ENCODE measurements around the gene NEK9.
"Not testable (repeated sequence)": the region's sequence is repeated elsewhere in the genome, so short reads cannot be mapped to it uniquely, and the experiment has no call there.

NEK9 gene

DNA sequence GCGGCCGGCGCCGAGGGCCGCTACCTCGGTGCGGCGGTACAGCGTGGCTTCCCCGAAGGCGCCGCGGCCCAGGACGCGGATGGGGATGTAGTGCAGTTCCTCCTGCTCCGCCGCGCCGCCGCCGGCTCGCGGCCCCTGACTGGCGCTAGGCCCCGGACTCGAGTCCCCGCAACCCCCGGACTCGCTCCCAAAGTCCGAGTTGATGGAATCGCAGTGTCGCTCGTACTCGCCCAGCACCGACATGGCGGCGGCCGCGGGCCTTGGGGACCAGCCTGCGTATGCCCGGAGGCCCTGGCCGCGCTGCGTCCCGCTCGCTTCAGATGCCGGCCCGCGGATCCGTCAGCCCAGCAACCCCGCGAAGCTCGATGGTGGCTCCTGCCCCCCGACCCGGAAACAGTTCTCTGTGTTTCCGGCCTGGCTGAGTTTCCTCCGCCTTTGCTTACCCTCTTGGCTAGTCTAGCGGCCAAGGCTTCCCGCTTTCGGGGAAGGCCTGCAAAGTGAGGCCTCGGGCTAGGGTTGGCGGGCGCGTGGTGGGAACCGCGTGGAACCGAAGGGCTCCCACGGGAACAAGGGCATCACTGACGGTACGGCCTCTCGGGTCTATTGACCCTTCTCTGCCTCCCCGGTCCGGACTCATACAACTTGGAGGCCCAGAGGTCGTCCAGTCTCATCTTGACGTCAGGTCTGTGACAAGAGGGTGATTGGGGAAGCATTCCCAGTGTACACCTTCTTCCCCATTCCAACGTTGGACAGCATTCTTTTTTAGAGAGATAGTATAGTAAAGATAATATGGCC is at the start of gene NEK9:
Gene NEK9, minus strand, starts transcription at position 370 of the 795 bp plus-strand sequence. Its CDS starts 127 bp downstream, at position 243.
- DNase-seq: peak; percentile 96

DNA sequence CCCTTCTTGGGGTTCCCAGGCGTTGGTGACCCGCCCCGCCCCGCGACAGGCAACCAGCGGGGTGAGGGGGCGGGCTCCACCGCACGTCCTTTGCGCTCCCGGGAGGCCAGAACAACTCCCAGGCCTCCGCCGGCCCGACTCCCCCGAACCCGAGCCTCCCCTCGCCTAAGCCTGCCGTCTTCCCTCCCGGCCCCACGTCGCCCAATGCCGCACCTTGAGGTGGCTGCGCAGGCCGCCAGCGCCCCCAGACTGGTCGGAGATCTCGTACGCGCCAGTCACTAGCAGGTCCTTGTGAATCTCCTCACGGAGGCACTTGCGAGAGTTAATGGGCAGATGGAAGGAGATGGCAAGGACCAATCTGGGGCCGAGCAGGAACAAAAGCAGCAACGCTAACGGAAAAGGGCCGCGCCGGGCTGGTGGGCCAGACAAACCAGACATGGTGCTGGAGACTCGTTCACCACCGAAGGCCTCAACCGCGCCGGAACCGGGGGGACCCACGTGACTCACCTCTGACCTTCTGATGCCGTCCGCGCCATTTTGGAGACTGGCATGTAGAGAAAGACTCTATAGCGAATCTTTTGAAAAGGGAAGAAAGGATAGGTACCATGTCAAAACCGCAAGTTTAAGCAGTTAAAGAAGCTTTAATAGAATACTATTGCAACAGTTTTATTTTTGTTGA is 49.4 kb upstream of the NEK9 start, which contains the start of gene TMED10:
Gene TMED10, minus strand, starts transcription at position 471 of the 679 bp plus-strand sequence. Its CDS starts 33 bp downstream, at position 438.
- DNase-seq: peak; percentile 96

DNA sequence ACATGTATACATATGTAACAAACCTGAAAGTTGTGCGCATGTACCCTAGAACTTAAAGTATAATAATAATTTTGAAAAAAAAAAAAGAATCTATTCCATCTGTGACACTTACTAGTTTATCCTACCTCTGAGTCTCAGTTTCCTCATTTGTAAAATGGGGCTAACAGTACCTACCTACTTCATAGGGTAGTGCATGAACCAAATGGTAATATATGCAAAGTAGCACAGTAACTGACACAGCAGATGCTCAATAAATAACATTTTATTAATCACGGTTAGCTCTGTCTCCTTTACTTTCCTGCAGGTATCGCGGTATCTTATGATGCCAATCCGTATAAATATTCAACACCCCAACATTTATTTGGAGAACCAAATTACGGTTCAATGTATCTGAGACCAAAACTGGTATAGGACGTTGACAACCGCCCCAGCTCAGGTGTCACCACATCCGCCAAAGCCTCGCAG is 48.9 kb upstream of the NEK9 start:
- DNase-seq: no peak

DNA sequence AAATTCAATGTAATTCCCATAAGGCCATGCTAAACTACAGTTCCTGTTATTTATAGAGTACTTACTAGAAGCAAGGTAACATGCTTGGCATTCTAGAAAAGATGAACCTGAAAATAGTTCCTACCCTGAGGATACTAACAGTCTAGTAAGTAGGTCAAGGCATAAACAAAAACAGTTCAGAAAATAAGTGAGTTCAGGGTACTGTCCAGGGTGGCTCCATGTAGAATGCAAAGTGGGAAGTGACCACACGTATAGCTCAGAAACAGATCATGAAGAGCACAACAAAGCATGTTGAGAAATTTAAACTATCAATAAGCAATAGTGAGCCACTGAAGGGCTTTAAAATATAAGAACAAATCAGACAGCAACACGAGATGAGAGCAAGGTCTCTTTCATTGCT is 47.2 kb upstream of the NEK9 start:
- no peak for DNase-seq

DNA sequence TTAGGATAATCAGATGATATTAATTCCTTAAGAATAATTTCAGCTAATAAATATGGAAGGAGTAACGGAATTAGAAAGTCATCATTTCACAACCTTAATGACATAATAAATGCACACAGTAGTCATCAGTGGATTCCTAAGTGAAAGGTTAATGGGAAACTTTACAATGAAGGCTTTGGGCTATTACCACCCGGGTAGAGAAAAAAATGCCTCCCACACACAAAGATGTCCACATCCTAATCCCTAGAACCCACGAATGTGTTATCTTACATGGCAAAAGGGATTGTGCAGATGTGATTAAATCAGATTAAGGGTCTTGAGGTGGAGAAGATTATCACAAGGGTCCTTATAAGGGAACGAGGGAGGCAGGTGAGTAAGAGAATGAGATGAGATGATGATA is 43.9 kb upstream of the NEK9 start:
- DNase-seq: no peak

DNA sequence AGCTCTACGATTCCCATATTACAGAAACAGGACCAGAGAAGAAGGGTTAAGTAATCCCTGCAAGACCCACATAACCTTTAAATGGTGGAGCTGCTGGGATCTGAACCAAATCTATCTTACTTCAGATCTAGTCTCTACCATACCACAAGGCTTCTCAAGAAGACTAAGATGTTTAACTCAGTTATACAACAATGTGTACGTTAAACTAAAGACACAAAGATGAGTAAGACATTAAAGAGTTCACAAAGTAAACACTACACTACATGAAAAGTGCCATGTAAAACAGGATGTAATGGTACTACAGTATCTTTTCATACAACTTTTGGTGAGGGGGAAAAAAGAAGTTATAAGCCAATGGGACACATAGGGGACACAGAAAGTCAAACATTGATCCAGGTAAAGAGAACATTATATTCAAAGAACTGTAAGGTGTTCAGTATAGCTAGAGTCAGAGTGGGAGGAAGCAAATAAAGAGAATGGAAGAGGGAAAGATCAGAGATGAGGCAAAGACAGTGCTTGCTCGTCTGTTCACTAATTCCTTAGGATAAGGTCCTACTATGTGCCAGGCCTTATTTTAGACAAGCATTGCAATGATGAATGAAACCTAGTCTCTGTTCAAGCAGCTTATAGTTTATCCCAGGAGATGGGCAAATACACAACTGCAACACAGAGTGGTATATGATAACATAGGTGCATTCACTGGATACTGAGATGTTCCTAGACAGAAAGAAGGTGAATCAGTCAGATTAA is 41.9 kb upstream of the NEK9 start:
- DNase-seq: no peak

DNA sequence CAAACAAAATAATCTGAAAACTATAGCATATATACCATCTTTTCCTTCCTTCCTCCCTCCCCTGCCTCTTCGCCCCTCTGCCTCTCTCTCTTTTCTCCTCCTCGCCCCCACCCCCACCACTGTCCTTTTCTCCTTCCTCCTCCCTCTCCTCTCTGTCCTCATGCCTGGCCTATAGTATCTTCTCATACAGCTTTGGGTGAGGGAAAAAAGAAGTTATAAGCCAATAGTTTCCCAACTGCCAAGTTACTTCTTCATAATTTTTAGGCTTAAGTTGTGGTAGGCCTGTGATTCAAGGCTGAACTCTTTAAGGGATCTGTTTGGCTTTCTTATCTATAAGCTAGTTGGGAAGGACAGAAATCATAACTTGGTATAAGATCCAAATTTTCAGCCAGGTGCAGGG is 40.5 kb upstream of the NEK9 start:
- no peak for DNase-seq

DNA sequence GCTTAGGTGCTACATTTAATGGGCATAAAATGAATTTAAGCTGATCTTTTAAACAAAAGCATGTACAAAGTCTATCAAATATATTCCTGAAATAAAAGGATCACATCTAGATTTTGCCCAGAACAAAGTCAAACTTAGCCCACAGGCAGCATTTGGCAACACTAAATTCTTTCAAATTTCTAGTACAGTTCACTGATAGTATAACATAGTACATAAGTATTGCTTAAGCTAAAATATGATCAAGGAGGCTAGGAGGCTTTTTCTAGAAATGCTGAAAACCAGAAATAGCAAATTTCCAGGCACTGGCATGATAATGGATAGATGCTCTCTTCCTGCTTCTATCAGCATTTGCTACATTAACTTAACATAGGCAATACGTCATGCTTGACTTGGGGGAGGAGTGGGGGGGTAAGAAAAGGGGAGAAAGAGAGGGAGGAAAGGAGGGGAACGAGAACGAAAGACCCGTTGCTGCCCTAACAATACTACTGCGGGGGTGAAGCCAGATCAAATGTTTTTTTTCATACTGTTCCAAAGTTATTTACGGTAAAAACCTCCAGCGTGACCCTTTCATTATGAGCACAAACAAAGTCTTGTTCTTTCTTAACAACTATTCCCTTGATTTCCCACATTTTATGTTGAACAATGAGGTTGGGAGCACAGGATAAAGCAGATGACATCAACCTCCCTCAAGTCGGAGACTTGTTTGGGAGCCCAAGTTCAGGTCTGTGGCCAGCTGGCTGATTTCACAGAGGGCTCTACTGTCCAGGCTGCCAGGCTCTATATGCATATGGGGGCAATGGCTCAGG is 38.9 kb upstream of the NEK9 start:
- peak; percentile 53 for DNase-seq

DNA sequence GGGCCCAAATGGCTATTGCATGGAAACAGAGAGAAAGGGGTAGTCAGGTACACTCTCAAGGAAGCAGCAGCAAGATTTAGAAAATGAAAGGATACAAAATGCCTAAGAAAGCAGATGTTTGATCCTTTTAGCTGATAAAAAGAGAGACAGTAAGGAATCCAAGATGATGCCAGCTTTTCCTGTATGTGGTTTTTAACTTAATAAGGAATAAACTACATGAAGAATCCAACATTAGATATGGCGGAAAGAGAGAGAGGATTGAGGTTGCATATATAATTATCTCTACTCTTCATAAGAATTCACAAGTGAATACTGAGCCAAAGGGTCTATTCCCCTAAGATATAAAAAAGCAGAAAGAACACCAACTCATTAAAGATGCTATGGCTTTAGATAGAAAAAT is 38.0 kb upstream of the NEK9 start:
- no peak for DNase-seq

DNA sequence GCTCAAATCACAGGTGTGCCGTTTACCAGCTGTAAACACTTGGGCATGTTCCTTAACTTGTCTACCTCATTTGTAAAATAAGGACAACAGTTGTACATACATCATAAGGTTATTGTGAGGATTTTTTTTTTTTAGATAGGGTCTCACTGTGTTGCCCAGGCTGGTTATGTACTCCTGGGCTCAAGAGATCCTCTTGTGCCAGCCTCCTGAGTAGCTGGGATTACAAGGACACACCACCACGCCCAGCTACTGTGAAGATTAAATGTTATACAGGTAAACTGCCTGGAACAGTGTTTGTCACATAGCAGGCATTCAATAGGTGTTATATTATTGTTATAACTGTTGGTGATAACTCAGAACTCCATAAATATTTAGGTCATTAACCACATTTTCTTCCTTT is 36.8 kb upstream of the NEK9 start:
- DNase-seq: no peak

DNA sequence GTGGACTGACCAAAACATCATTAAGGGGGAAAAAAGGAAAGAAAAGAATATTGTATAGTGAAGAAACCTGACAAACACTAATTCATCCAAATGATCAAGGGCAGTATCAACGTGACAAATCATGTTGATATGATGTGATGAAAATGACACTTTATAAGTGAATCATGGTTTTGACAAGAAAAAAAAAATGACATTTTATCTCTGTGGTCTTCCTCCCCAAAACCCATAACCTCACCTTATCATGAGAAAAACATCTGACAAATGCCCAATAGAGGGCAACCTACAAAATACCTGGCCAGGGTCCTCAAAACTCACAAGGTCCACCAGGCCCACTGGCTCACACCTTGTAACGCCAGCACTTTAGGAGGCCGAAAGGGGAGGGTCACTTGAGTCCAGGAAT is 35.8 kb upstream of the NEK9 start:
- no peak for DNase-seq

DNA sequence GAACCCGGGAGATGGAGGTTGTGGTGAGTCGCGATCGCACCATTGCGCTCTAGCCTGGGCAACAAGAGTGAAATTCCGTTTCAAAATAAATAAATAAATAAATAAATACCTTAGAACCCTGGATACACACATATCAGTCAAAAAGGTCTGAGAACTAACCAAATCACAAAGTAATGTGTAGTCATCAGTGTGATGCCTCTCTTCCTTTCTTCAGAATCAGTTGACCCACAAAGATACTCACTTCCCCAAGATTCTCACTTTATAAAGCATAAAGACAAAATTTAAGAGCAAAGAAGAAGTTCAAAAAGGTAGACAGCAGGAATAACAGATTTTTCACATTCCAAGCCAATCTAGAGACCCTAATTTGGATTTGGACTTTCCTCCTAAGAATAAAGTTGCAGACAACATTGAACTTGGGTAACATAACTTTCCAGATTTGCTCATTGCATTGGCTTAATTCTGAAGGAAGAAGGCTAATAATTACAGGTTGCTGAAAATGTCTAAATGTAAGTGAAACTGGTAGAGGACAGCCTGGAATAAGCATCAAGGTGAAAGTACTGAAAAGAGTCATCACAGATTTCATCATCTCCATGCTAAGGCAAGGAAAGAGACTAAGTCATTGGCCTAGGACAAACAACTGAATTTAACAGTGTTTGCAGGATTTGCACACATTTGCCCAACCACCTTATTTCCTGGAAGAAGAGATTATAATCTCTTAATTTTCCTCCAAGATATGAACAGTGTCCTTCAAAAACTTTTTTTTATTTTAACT is 32.2 kb upstream of the NEK9 start:
- DNase-seq: no peak

DNA sequence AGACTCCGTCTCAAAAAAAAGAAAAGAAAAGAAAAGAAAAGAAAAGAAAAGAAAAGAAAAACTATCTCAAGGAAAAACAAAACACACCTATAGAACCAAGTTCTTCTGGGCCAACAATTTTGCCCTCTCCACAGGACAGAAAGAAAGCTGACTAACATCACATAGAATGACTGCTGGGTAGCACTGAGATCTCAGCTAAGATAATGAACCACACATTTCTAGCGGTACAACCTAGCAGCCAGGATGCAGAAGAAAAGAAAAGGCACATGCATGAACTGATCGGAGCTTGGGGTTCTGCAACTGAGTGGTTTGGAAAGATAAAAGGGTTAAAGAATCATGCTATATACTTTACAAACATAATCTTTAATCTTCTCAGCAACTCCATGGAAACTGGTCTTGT is 30.1 kb upstream of the NEK9 start:
- DNase-seq: no peak

DNA sequence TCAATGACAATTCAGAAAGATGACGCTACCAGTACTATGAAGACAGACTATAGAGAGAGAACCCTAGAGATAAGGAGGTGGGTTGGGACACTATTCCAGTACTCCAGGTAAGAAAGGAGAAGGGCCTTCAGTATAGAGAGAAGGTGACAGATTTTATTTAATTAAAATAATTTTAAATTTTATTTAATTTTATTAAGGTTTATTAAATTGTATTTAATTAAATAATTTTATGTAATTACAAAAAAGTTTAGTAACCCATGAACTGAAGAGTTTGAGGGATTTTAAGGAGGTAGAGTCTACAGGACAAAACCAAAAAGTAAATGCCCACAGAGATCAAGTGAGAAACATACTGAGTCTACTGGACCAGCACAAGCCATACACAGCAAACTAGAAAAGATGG is 29.3 kb upstream of the NEK9 start:
- no peak for DNase-seq

DNA sequence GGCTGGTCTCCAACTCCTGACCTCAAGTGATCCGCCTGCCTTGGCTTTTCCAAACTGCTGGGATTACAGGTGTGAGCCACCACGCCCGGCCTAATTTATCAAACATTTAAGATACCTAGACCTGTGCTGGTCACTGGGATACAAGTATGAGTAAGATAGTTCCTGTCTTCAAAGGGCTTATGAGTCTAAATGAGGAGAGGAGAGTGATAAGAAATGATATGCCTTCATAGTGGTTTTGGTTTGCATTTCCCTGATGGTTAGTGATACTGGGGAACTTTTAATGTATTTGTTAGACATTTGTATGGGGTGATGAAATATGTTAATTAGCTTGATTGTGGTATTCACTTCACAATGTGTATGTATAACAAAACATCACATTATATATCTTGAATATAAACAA is 28.3 kb upstream of the NEK9 start:
- no peak for DNase-seq

DNA sequence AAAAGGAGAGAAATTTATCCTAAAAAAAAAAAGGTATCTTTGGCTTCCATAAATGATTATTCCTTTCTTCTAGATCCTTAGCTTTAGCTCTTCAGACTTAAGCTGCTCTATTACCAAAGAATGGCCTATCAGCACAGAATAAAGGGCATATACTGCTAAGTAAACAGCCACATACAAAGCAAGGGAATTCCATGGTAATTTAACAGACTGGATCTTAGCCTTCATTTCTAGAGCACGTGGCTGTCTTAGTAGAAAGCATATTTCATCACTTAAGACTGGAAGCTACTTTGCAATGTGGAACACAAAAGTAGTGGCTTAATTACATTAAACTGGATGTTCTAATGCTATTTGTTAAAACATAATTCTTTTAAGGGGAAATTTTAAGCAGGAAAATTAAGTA is 26.4 kb upstream of the NEK9 start:
- no peak for DNase-seq

DNA sequence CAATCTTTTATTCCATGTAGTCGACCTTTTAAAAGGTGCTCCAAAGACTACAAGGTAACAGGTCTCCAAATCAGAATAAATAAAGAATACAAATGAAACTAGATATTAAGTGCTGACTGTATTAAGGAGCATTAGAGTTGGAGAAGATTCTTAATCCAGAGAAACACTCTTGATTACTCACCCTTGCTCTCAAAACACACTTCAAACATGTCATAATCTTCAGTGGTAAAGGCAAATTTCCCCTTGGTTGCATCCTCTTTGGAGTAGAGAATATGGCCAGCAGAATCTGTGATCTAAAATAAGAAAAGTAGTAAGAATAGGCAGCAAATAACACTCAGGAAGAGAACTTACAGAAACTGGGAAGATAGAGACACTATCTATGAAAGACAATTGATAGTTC is 25.0 kb upstream of the NEK9 start:
- no peak for DNase-seq

DNA sequence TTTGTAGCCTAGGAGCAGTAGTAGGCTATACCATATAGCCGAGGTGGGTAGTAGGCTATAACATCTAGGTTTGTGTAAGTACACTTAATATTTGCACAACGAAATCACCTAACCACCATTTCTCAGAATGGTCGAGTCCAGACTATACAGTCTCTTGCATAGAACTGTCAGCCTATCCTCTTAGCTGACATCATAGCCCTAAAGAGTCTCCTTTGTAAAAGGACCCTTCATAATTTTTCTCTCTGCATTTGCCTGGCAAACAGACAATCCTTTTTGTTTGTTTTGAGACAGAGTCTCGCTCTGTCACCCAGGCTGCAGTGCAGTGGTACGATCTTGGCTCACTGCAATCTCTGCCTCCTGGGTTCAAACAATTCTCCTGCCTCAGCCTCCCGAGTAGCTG is 23.8 kb upstream of the NEK9 start:
- not testable (repeated sequence) for DNase-seq

DNA sequence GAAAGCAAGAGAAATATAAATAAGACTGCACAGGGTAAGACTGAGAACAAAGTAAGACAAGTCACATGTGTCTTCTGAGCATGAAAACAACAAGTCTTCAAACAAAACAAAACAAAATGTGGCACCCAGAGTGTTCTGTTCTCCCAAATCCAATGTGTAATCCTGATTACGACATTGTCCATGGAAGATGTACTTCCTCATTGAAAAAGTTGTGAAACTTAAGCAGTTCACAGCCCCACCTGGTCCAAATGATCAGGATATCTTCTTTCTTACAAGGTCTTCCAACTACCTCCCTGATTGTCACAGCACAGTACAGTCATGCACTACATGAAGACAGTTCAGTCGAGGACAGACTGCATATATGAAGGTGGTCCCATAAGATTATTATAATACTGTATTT is 23.3 kb upstream of the NEK9 start:
- DNase-seq: no peak

DNA sequence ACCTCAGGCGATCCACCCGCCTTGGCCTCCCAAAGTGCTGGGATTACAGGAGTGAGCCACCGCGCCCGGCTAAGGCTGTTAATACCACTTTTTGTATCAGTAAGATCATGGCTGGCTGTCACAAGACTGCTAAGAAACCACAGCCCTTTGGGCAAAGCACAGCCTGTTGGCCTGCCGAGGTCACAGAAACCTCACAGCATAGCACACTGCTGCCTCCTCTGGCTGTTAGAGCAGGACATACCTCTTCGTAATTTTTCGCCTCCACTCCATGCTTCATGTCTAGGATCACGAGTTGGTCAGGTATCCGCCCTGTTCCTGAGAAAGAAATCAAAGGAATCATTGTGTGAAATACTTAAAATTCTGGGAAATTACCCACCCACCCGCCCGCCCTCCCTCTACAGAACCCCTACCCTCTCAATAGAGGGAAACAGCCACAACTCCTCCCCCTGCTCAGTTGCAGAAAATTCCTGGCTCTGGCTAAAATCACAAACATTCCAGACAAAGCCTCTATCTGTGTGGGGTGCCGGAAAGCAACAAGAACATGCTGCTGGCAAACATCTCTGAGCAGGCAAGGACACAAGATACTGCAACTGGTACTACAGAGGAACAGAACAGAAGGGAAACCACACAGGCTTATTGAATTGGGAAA is 20.7 kb upstream of the NEK9 start:
- DNase-seq: peak; percentile 69

DNA sequence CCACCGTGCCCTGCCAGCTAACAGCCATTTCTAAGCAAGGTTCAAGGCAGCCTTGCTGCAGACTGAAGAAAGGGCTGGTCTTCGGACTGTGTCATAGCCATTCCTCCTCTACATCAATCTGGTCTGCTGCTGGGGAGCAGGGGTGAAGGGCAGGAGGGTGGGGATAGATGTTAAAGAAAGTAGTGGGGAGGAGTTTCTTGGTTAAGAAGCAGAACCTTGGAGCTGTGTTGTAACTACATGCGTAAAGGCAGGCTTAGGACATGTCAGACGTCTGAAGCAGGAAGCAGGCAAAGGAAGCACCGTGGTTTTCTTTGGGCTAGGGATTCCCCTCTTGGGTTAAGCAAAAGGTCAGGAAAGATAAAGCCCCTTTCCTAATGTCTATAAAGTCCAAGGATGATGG is 18.1 kb upstream of the NEK9 start:
- DNase-seq: no peak

All from right forelimb (tissue), 1 donor.